ENCODE results near the gene PDCD2L.

The PDCD2L gene

DNA sequence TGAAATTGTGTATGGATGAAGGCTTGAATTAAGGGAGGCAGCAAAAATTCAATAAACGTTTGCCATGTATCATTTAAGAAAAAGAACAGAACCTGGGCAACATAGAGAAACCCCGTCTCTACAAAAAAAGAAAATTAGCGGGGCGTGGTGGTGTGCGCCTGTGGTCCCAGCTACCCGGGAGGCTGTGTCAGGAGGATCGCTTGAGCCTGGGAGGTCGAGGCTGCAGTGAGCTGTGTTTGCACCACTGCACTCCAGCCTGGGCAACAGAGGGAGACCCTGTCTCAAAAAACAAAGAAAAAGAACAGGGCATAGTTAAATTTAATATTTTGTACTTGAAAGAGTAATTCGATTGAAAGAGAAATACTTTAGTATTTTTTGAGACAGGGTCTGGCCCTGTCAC, 25.4 kb downstream of the PDCD2L start:
- Histone ChIP-seq H3K4me1 (ENCODE audit: control extremely low read depth in 1 of 4, control insufficient read depth in 4 of 4, insufficient read depth in 4 of 4, low read length in 3 of 4) (peaks cover 6 to 27% (median 23%) of the 10 kb centered on the region in 4 experiments), H3K27me3 (replicated peaks in 2 of 5; ENCODE audit: control insufficient read depth in 4 of 5, insufficient read depth in 5 of 5, low read length in 4 of 5) (no peaks in the 10 kb centered on the region), H3K4me3 (ENCODE audit: control insufficient read depth in 1 of 7, extremely low read depth in 1 of 7, insufficient read depth in 4 of 7, low read depth in 2 of 7, low read length in 6 of 7) (peak overlapping the region in 6 of 7 experiments; percentile 11 to 99 (median 90)), H3K27ac (ENCODE audit: insufficient read depth in 1 of 2, low read depth in 1 of 2, low read length in 2 of 2, poor library complexity in 1 of 2, severe bottlenecking in 2 of 2) (peak overlapping the region in 1 of 2 experiments; percentile 87), H3K9me3 (ENCODE audit: control extremely low read depth in 1 of 5, control insufficient read depth in 4 of 5, insufficient read depth in 2 of 5, low read depth in 1 of 5, low read length in 4 of 5) (no peaks in the 10 kb centered on the region), H3K36me3 (ENCODE audit: control insufficient read depth in 4 of 4, insufficient read depth in 4 of 4, low read length in 3 of 4) (peaks cover 0 to 35% (median 16%) of the 10 kb centered on the region in 4 experiments)
- no peak for DNase-seq
- ChIA-PET POLR2A (no interaction called here), CTCF (interaction anchor here (0.9 to 1.4 kb wide), 4 partner anchors 13 to 32 kb away, joined by 3 to 5 read pairs (median 4); no protein-coding TSS in a partner anchor)
- WGBS (ENCODE audit: insufficient coverage), result 97% methylated on average over 6 of the region's 9 CpGs

DNA sequence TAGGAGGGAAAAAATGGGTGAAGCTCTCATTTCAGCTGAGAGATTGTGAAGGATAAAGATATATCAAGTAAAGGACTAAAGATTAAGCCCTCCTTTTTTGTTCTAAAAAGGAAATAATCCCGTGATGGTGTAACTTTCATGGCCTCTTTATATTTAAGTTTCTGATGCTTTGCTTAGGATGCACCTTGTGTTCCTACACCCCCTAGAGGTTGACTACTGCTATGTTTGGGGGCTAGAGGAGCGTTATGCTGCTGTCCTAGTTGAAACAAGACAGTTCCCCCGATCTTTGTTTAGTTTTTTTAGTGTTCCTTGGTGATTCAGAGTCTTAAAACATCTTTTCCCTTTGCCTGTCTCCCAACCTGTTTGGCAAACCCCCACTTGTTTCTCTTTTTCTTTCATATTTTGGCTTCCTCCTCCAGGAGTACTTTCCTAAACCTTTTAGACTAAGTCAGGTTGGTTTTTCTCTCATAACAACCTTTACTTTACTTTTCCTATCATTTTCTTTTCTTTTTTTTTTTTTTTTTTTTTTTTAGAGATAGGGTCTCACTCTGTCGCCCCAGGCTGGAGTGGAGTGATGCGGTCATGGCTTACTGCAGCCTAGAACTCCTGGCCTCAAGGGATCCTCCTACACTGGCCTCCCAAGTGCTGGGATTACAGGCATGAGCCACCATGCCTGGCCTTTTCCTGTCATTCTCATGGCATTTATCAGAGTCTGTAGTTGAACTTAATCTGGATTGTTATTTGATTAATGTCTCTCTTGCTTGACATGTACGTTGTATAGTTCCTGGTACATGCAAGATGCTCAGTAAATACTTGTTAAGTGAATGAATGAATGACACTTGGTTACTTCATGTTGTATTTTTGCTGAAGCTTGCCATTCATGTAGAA, 26.8 kb downstream of the PDCD2L start:
- H3K9me3 ChIP-seq (ENCODE audit: control extremely low read depth in 1 of 5, control insufficient read depth in 4 of 5, insufficient read depth in 2 of 5, low read depth in 1 of 5, low read length in 4 of 5), result no peaks in the 10 kb centered on the region
- no peaks in the 10 kb centered on the region for H3K27me3 ChIP-seq (replicated peaks in 2 of 5; ENCODE audit: control insufficient read depth in 4 of 5, insufficient read depth in 5 of 5, low read length in 4 of 5)
- H3K4me3 ChIP-seq (ENCODE audit: control insufficient read depth in 1 of 7, extremely low read depth in 1 of 7, insufficient read depth in 4 of 7, low read depth in 2 of 7, low read length in 6 of 7), result peak overlapping the region in 1 of 7 experiments; percentile 28
- peak overlapping the region in 1 of 2 experiments; percentile 43 for H3K27ac ChIP-seq (ENCODE audit: insufficient read depth in 1 of 2, low read depth in 1 of 2, low read length in 2 of 2, poor library complexity in 1 of 2, severe bottlenecking in 2 of 2)
- POLR2A ChIA-PET, result no interaction called here
- 40% methylated on average over 3 of the region's 6 CpGs for WGBS (ENCODE audit: insufficient coverage)
- DNase-seq, result peak; percentile 80 to 89 (median 87)
- H3K36me3 ChIP-seq (ENCODE audit: control insufficient read depth in 4 of 4, insufficient read depth in 4 of 4, low read length in 3 of 4), result peaks cover 0 to 44% (median 25%) of the 10 kb centered on the region in 4 experiments
- peaks cover 6 to 27% (median 23%) of the 10 kb centered on the region in 4 experiments for H3K4me1 ChIP-seq (ENCODE audit: control extremely low read depth in 1 of 4, control insufficient read depth in 4 of 4, insufficient read depth in 4 of 4, low read length in 3 of 4)
- CTCF ChIA-PET, result interaction anchor here (0.7 to 1.4 kb wide), 18 partner anchors 10 to 92 kb away, joined by 3 to 6 read pairs (median 3); no protein-coding TSS in a partner anchor

DNA sequence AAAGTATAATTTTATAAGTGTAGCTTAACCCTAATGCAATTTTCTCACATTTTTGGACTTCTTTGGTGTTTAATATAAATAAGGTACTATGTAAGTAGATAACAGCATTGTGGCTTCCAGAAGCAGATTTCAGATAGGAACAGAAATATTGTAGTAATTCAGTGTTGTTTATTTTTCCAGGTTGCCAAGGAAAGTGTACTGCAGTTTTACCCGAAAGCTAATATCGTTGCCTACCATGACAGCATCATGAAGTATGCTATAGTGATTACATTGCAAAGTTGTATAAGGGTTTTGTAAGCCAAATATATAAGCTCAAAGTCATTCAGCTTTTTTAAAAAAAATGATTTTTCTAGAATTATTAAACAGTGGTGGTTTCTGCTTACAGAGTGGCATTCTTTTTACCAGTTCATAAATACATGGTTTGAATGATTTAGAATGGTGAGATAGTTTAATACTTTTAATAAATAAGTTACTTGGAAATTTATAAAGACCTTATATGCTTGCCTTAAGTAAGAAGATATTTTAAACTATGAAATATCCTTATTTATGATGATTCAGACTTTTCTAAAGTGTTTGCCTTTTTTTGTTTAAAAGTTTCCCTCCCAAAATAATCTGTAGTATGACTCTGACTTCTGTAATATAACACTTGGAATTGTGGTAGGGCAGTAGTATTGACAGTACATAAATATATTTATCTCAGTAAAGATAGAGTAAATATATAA, 27.6 kb downstream of the PDCD2L start:
- ChIA-PET POLR2A (no interaction called here), CTCF (interaction anchor here (0.8 to 1.4 kb wide), 9 partner anchors 9 to 93 kb away, joined by 3 to 6 read pairs (median 3); no protein-coding TSS in a partner anchor)
- no CpG with 5 or more reads among the region's 2 CpGs for WGBS (ENCODE audit: insufficient coverage)
- Histone ChIP-seq H3K9me3 (ENCODE audit: control extremely low read depth in 1 of 5, control insufficient read depth in 4 of 5, insufficient read depth in 2 of 5, low read depth in 1 of 5, low read length in 4 of 5) (no peaks in the 10 kb centered on the region), H3K27ac (ENCODE audit: insufficient read depth in 1 of 2, low read depth in 1 of 2, low read length in 2 of 2, poor library complexity in 1 of 2, severe bottlenecking in 2 of 2) (peak overlapping the region in 1 of 2 experiments; percentile 1), H3K4me3 (ENCODE audit: control insufficient read depth in 1 of 7, extremely low read depth in 1 of 7, insufficient read depth in 4 of 7, low read depth in 2 of 7, low read length in 6 of 7) (no peak overlapping the region), H3K27me3 (replicated peaks in 2 of 5; ENCODE audit: control insufficient read depth in 4 of 5, insufficient read depth in 5 of 5, low read length in 4 of 5) (no peaks in the 10 kb centered on the region), H3K4me1 (ENCODE audit: control extremely low read depth in 1 of 4, control insufficient read depth in 4 of 4, insufficient read depth in 4 of 4, low read length in 3 of 4) (peaks cover 6 to 27% (median 23%) of the 10 kb centered on the region in 4 experiments), H3K36me3 (ENCODE audit: control insufficient read depth in 4 of 4, insufficient read depth in 4 of 4, low read length in 3 of 4) (peaks cover 0 to 43% (median 26%) of the 10 kb centered on the region in 4 experiments)
- DNase-seq, result peak in 1 of 3 donors; percentile 22

DNA sequence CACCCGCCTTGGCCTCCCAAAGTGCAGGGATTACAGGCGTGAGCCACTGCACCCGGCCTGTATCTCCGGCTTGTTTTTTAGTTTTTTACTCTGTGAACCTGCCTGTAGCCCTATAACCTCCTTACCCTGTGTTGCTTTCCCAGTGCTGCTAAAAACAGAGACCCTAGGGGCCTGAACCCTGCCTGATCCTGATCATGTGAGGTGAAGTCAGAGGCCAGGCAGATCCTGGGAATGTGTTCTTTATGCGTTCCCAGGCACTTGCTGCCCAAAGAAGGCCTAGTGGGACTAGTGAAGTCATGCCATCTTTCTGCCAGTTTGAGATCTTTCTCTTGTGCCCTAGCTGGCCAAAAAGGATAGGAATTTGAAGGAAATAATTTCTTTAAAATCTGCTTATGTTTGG, 28.6 kb downstream of the PDCD2L start:
- H3K9me3 ChIP-seq (ENCODE audit: control extremely low read depth in 1 of 5, control insufficient read depth in 4 of 5, insufficient read depth in 2 of 5, low read depth in 1 of 5, low read length in 4 of 5), result no peaks in the 10 kb centered on the region
- DNase-seq, result no peak
- WGBS (ENCODE audit: insufficient coverage), result 94% methylated on average over 3 of the region's 5 CpGs
- no peak overlapping the region for H3K4me3 ChIP-seq (ENCODE audit: control insufficient read depth in 1 of 7, extremely low read depth in 1 of 7, insufficient read depth in 4 of 7, low read depth in 2 of 7, low read length in 6 of 7)
- no peak overlapping the region for H3K27ac ChIP-seq (ENCODE audit: insufficient read depth in 1 of 2, low read depth in 1 of 2, low read length in 2 of 2, poor library complexity in 1 of 2, severe bottlenecking in 2 of 2)
- peaks cover 6 to 25% (median 21%) of the 10 kb centered on the region in 4 experiments for H3K4me1 ChIP-seq (ENCODE audit: control extremely low read depth in 1 of 4, control insufficient read depth in 4 of 4, insufficient read depth in 4 of 4, low read length in 3 of 4)
- ChIA-PET CTCF (no interaction called here), POLR2A (no interaction called here)
- H3K36me3 ChIP-seq (ENCODE audit: control insufficient read depth in 4 of 4, insufficient read depth in 4 of 4, low read length in 3 of 4), result peaks cover 0 to 48% (median 30%) of the 10 kb centered on the region in 4 experiments
- no peaks in the 10 kb centered on the region for H3K27me3 ChIP-seq (replicated peaks in 2 of 5; ENCODE audit: control insufficient read depth in 4 of 5, insufficient read depth in 5 of 5, low read length in 4 of 5)

DNA sequence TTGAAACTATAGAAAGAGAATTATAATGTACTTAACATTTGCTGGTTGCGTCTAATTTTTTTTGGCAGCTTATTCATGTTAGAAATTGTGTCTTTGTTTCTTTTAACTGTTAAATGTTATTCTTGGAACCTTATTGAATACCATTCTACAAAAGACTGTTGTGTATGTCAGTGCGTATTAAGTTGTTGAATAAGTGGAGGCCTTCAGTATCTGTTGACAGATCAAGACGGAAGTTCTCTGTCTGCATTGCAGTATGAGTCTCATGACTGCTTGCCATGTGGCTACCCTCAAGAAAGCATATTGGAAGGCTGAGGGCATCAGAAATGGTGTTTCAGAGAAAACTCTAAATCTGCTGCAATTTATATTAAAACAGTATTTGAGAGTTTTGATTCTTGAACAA, 32.5 kb downstream of the PDCD2L start:
- 100% methylated on average over 3 of the region's 3 CpGs for WGBS (ENCODE audit: insufficient coverage)
- POLR2A ChIA-PET, result no interaction called here
- CTCF ChIA-PET, result interaction anchor here (0.6 to 1.3 kb wide), 2 partner anchors 9 to 26 kb away, joined by 3 to 4 read pairs; no protein-coding TSS in a partner anchor
- DNase-seq, result no peak
- H3K36me3 ChIP-seq (ENCODE audit: control insufficient read depth in 4 of 4, insufficient read depth in 4 of 4, low read length in 3 of 4), result peaks cover 8 to 65% (median 48%) of the 10 kb centered on the region in 4 experiments
- no peak overlapping the region for H3K4me3 ChIP-seq (ENCODE audit: control insufficient read depth in 1 of 7, extremely low read depth in 1 of 7, insufficient read depth in 4 of 7, low read depth in 2 of 7, low read length in 6 of 7)
- no peaks in the 10 kb centered on the region for H3K4me1 ChIP-seq (ENCODE audit: control extremely low read depth in 1 of 4, control insufficient read depth in 4 of 4, insufficient read depth in 4 of 4, low read length in 3 of 4)
- H3K27ac ChIP-seq (ENCODE audit: insufficient read depth in 1 of 2, low read depth in 1 of 2, low read length in 2 of 2, poor library complexity in 1 of 2, severe bottlenecking in 2 of 2), result no peak overlapping the region
- no peaks in the 10 kb centered on the region for H3K27me3 ChIP-seq (replicated peaks in 2 of 5; ENCODE audit: control insufficient read depth in 4 of 5, insufficient read depth in 5 of 5, low read length in 4 of 5)
- no peaks in the 10 kb centered on the region for H3K9me3 ChIP-seq (ENCODE audit: control extremely low read depth in 1 of 5, control insufficient read depth in 4 of 5, insufficient read depth in 2 of 5, low read depth in 1 of 5, low read length in 4 of 5)

DNA sequence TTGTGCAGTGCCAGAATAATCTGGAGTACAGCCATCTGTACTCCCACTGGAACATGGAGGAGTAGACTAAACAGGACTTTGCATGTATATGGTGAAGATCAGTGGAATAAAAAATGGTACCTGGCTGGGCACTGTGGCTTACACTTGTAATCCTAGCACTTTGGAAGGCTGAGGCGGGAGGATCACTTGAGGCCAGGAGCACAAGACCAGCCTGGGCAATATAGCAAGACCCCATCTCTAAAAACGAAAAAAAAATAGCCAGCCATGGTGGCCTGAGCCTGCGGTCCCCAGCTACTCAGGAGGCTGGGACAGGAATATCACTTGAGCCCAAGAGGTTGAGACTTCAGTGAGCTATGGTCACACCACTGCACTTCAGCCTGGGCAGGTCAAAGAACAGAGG, 44.0 kb downstream of the PDCD2L start:
- Histone ChIP-seq H3K27ac (ENCODE audit: insufficient read depth in 1 of 2, low read depth in 1 of 2, low read length in 2 of 2, poor library complexity in 1 of 2, severe bottlenecking in 2 of 2) (no peak overlapping the region), H3K4me3 (ENCODE audit: control insufficient read depth in 1 of 7, extremely low read depth in 1 of 7, insufficient read depth in 4 of 7, low read depth in 2 of 7, low read length in 6 of 7) (no peak overlapping the region), H3K27me3 (replicated peaks in 2 of 5; ENCODE audit: control insufficient read depth in 4 of 5, insufficient read depth in 5 of 5, low read length in 4 of 5) (no peaks in the 10 kb centered on the region), H3K36me3 (ENCODE audit: control insufficient read depth in 4 of 4, insufficient read depth in 4 of 4, low read length in 3 of 4) (peaks cover 23 to 84% (median 58%) of the 10 kb centered on the region in 4 experiments), H3K4me1 (ENCODE audit: control extremely low read depth in 1 of 4, control insufficient read depth in 4 of 4, insufficient read depth in 4 of 4, low read length in 3 of 4) (no peaks in the 10 kb centered on the region), H3K9me3 (ENCODE audit: control extremely low read depth in 1 of 5, control insufficient read depth in 4 of 5, insufficient read depth in 2 of 5, low read depth in 1 of 5, low read length in 4 of 5) (no peaks in the 10 kb centered on the region)
- ChIA-PET POLR2A (no interaction called here), CTCF (interaction anchor here (0.7 kb wide), 1 partner anchor 37 kb away, joined by 3 read pairs; no protein-coding TSS in a partner anchor)
- no peak for DNase-seq
- 97% methylated on average over 3 of the region's 3 CpGs for WGBS (ENCODE audit: insufficient coverage)
